Tibial nerve (tissue), 4 donors: ENCODE data around the gene LBHD1. TPM values are rescaled to one million over a fixed set of nuclear protein-coding genes. Genes with fewer than 3 reads are reported as not detected.
A peak's percentile ranks its signal among the peaks of the same experiment; 100 is the strongest.

Experiments
- DNase-seq, 2 donors: peaks; one replicate each; pipeline ENCODE4 v3.0.0-alpha.2; 2019; ENCODE audit warnings: low spot score in 2 of 2
- H3K27ac ChIP-seq, 4 donors: fragments of 200-600 bp; sonication (generic) in 3 of 4; one replicate each; pipeline ENCODE4 v1.5.1; 2017 to 2019; ENCODE audit warnings: mild to moderate bottlenecking in 1 of 4
- H3K27me3 ChIP-seq, 2 donors: fragments of 200-600 bp; sonication (generic) in 1 of 2; one replicate each; pipeline versions ENCODE4 v1.5.1 to v1.6.0; 2017 to 2019
- H3K36me3 ChIP-seq, 3 donors: fragments of 200-600 bp; sonication (generic); one replicate each; pipeline ENCODE4 v1.5.1; 2018 to 2019
- H3K4me1 ChIP-seq, 4 donors: fragments of 200-600 bp; sonication (generic) in 3 of 4; one replicate each; pipeline ENCODE4 v1.5.1; 2017 to 2019
- H3K4me3 ChIP-seq, 4 donors: fragments of 200-600 bp; sonication (generic) in 3 of 4; one replicate each; pipeline ENCODE4 v1.5.1; 2017 to 2019; ENCODE audit warnings: mild to moderate bottlenecking in 1 of 4, moderate library complexity in 1 of 4
- H3K9me3 ChIP-seq, 4 donors: fragments of 200-600 bp; sonication (generic) in 3 of 4; one replicate each; pipeline ENCODE4 v1.5.1; 2017 to 2019
- CTCF ChIP-seq, 5 experiments: fragments of 200-600 bp in 3 of 5; fragments of 450-650 bp in 2 of 5; sonication (generic) in 3 of 5; IDR thresholded peaks; one replicate each; pipeline ENCODE4 v1.5.1; 2016 to 2019; ENCODE audit warnings: antibody characterized with exemption in 5 of 5, mild to moderate bottlenecking in 3 of 5, moderate library complexity in 2 of 5
- EP300 ChIP-seq, 2 donors: sonication (generic); formaldehyde crosslinking; IDR thresholded peaks; one replicate each; pipeline ENCODE4 v1.6.1; 2017; ENCODE audit warnings: antibody characterized with exemption in 2 of 2, mild to moderate bottlenecking in 1 of 2
- POLR2A ChIP-seq, 2 donors: fragments of 450-650 bp; IDR thresholded peaks; one replicate each; pipeline ENCODE4 v1.6.1; 2017; ENCODE audit warnings: antibody characterized with exemption in 2 of 2, mild to moderate bottlenecking in 2 of 2, moderate library complexity in 2 of 2
- WGBS, 2 donors: methylation state at CpG; one replicate each; pipeline ENCODE4 v1.1.5; 2018; 5-methylcytosine and 5-hydroxymethylcytosine counted together
- total RNA-seq, 4 donors: library from RNA; depleted of rRNA; stranded (reverse); fragments of >200 nt; gene quantifications; one replicate each; pipeline ENCODE4 v1.1.0, GENCODE V29; 2016

Gene LBHD1
- 10 to 100 TPM in 1 of 4 donors, 1 to 10 TPM in 3; 3.9 to 11.1 (median 5.4) TPM for total RNA-seq

GRCh38 chr11:62671608-62672389 is at the start of gene LBHD1, which contains the start of gene UQCC3:
LBHD1 (minus strand) TSS chr11:62672267; CDS start chr11:62670031, 2,236 bp downstream.
UQCC3 (plus strand) TSS chr11:62671673; CDS start chr11:62671746, 73 bp downstream.
- H3K9me3 ChIP-seq, result no peaks in the 10 kb centered on the region
- 0 to 1% methylated on average over 43 to 57 of the region's 59 CpGs for WGBS, 2 donors
- TF ChIP-seq CTCF (IDR thresholded peaks at IDR 0.05), result peak in 1 of 5 experiments; percentile 10
- TF ChIP-seq EP300 (IDR thresholded peaks at IDR 0.05), result peak in 1 of 2 donors; percentile 84
- TF ChIP-seq POLR2A (IDR thresholded peaks at IDR 0.05), result peak; percentile 2 to 35
- H3K27me3 ChIP-seq, result no peaks in the 10 kb centered on the region
- peaks cover 0 to 45% (median 0%) of the 10 kb centered on the region in 3 donors for H3K36me3 ChIP-seq
- peak within 1 kb of the TSS; percentile 72 to 93 (median 86) for H3K27ac ChIP-seq
- peaks cover 0 to 67% (median 30%) of the 10 kb centered on the region in 4 donors for H3K4me1 ChIP-seq
- peak within 1 kb of the TSS; percentile 46 to 87 (median 70) for H3K4me3 ChIP-seq
- DNase-seq, result peak; percentile 57 to 71

DNA sequence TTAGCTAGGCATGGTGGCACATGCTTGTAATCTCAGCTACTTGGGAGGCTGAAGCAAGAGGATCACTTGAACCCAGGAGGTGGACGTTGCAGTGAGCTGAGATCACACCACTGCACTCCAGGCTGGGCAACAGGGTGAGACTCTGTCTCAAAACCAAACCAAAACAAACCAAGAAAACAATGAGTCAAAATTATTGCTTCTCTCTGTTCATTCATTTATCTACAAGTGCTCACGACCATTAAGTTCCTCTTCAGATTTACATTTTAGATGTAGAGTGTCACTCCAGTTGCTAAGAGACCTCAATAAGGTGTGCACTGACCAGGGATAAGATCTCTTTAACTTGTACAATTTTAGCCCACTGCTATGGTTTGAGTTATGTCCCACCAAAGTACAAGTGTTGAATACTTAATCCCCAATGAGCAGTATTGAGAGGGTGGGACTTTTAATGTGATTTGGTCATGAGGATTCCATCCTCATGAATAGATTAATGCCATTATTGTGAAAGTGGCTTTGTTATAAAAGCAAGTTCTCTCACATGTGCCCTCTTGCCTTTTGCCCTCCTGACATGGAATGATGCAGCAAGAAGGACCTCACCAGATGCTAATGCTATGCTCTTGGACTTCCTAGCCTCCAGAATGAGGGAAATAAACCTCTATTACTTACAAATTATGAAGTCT is 47.4 kb upstream of the LBHD1 start:
- Histone ChIP-seq H3K9me3 (no peaks in the 10 kb centered on the region), H3K36me3 (peaks cover 26 to 94% (median 85%) of the 10 kb centered on the region in 3 donors), H3K4me3 (no peak overlapping the region), H3K27ac (no peak overlapping the region), H3K27me3 (no peaks in the 10 kb centered on the region), H3K4me1 (peaks cover 0 to 47% (median 14%) of the 10 kb centered on the region in 4 donors)
- WGBS, 2 donors, result 51 to 65% methylated on average over 2 of the region's 2 CpGs
- DNase-seq, result no peak
- TF ChIP-seq CTCF (IDR thresholded peaks at IDR 0.05), result no peak
- TF ChIP-seq POLR2A (IDR thresholded peaks at IDR 0.05), result no peak
- TF ChIP-seq EP300 (IDR thresholded peaks at IDR 0.05), result no peak

- DNase-seq, result no peak
- H3K27me3 ChIP-seq, result no peaks in the 10 kb centered on the region
- no peaks in the 10 kb centered on the region for H3K9me3 ChIP-seq
- TF ChIP-seq POLR2A (IDR thresholded peaks at IDR 0.05) (no peak), CTCF (IDR thresholded peaks at IDR 0.05) (no peak), EP300 (IDR thresholded peaks at IDR 0.05) (no peak)
- H3K4me3 ChIP-seq, result no peak overlapping the region
- 88 to 90% methylated on average over 11 of the region's 11 CpGs for WGBS, 2 donors
- peaks cover 23 to 100% (median 66%) of the 10 kb centered on the region in 3 donors for H3K36me3 ChIP-seq
- H3K4me1 ChIP-seq, result peaks cover 0 to 28% (median 0%) of the 10 kb centered on the region in 4 donors
- no peak overlapping the region for H3K27ac ChIP-seq
Measured at GRCh38 chr11:62716816-62717215, 44.7 kb upstream of the LBHD1 start.

- TF ChIP-seq POLR2A (IDR thresholded peaks at IDR 0.05), result no peak
- TF ChIP-seq EP300 (IDR thresholded peaks at IDR 0.05), result no peak
- TF ChIP-seq CTCF (IDR thresholded peaks at IDR 0.05), result no peak
- H3K27ac ChIP-seq, result no peak overlapping the region
- H3K9me3 ChIP-seq, result no peaks in the 10 kb centered on the region
- no peaks in the 10 kb centered on the region for H3K27me3 ChIP-seq
- no peak for DNase-seq
- H3K36me3 ChIP-seq, result peaks cover 23 to 100% (median 63%) of the 10 kb centered on the region in 3 donors
- peaks cover 0 to 28% (median 0%) of the 10 kb centered on the region in 4 donors for H3K4me1 ChIP-seq
- no peak overlapping the region for H3K4me3 ChIP-seq
- 85 to 92% methylated on average over 5 of the region's 5 CpGs for WGBS, 2 donors
Measured at GRCh38 chr11:62716206-62716605, 44.1 kb upstream of the LBHD1 start.
